Measurements from ENCODE around the gene CENATAC.

DNA sequence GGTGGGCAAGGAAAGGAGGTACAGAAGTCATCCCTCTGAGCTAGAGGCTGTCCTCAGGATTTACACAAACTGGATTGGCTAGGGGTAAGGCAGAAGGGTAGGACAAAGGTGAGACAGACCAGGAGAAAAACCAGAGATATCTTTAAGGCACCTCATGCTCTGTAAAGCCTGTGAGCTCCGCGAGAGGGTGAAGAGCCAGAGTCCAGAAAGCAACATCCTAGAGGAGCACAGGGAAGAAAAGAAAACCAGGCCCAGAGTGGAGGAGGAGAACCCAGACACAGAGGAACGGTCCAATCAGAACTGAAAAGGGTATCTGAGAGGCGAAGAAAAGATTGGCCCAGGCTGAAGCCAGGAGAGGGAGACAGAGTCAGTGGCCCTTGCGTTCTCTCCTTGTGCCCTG lies 27.6 kb downstream of the CENATAC start:
- TF ChIP-seq CTCF (IDR thresholded peaks at IDR 0.05; ENCODE audit: low read depth, low read length, poor library complexity, severe bottlenecking) (no peak), EZH2phosphoT487 (IDR thresholded peaks at IDR 0.05; ENCODE audit: borderline replicate concordance, low read length) (no peak)

Measured in DOHH2 (cell line).